ENCODE measurements around the gene MXD3. TPM values are rescaled to one million over a fixed set of nuclear protein-coding genes. Genes with fewer than 3 reads are reported as not detected.
A peak's percentile ranks its signal among the peaks of the same experiment; 100 is the strongest.
"Not testable (repeated sequence)": the region's sequence is repeated elsewhere in the genome, so short reads cannot be mapped to it uniquely, and the experiment has no call there.

MXD3 gene
- total RNA-seq, 1 experiment from 2014 or later = 50.0 TPM

- no peak overlapping the region for H2AFZ ChIP-seq
- POLR2A ChIA-PET (ENCODE audit: unreplicated experiment) = no interaction called here
- DNase-seq = no peak
- no peaks in the 10 kb centered on the region for H3K9me3 ChIP-seq (ENCODE audit: insufficient read depth, low read depth)
- peaks cover 21% of the 10 kb centered on the region for H3K4me1 ChIP-seq (replicated peaks; ENCODE audit: insufficient read depth)
- H3K27me3 ChIP-seq (ENCODE audit: insufficient read depth, low read depth) = no peaks in the 10 kb centered on the region
- H3K36me3 ChIP-seq (ENCODE audit: low read depth) = peaks cover 3% of the 10 kb centered on the region; the same call in 1 of the 2 replicates
- H3F3A ChIP-seq (ENCODE audit: insufficient read depth, low read depth) = peaks cover 40% of the 10 kb centered on the region
- no peak overlapping the region for H3K27ac ChIP-seq
- H3K4me2 ChIP-seq = no peak overlapping the region
- H4K20me1 ChIP-seq (ENCODE audit: insufficient read depth) = peaks cover 10% of the 10 kb centered on the region
- no peak overlapping the region for H3K4me3 ChIP-seq
- no peaks in the 10 kb centered on the region for H3K9me2 ChIP-seq (ENCODE audit: insufficient read depth)
- TF ChIP-seq, protein P1, sequence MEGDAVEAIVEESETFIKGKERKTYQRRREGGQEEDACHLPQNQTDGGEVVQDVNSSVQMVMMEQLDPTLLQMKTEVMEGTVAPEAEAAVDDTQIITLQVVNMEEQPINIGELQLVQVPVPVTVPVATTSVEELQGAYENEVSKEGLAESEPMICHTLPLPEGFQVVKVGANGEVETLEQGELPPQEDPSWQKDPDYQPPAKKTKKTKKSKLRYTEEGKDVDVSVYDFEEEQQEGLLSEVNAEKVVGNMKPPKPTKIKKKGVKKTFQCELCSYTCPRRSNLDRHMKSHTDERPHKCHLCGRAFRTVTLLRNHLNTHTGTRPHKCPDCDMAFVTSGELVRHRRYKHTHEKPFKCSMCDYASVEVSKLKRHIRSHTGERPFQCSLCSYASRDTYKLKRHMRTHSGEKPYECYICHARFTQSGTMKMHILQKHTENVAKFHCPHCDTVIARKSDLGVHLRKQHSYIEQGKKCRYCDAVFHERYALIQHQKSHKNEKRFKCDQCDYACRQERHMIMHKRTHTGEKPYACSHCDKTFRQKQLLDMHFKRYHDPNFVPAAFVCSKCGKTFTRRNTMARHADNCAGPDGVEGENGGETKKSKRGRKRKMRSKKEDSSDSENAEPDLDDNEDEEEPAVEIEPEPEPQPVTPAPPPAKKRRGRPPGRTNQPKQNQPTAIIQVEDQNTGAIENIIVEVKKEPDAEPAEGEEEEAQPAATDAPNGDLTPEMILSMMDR (conservative IDR thresholded peaks at IDR 0.05) = no peak
- TF ChIP-seq EZH2 (IDR thresholded peaks at IDR 0.05; ENCODE audit: low read depth) = no peak
- CTCF ChIA-PET = no interaction called here
- intact Hi-C loops (cut with micrococcal nuclease; ENCODE audit: unreplicated experiment) = no loop called here
- no TSS peak for BruUV-seq (replicated peaks)
- H3K79me2 ChIP-seq (ENCODE audit: low read depth) = peaks cover 25% of the 10 kb centered on the region
Observed at GRCh38 chr5:177306674-177307543, 4.8 kb downstream of the MXD3 start.

- H2AFZ ChIP-seq; H3K4me3 ChIP-seq; DNase-seq; H3K9me2 ChIP-seq (ENCODE audit: insufficient read depth); H3K27me3 ChIP-seq (ENCODE audit: insufficient read depth, low read depth); intact Hi-C loops (cut with micrococcal nuclease; ENCODE audit: unreplicated experiment); H3K36me3 ChIP-seq (ENCODE audit: low read depth); H3K4me2 ChIP-seq; H3K27ac ChIP-seq; H3K9me3 ChIP-seq (ENCODE audit: insufficient read depth, low read depth); BruUV-seq (replicated peaks): not testable (repeated sequence)
- H4K20me1 ChIP-seq (ENCODE audit: insufficient read depth) = peaks cover 13% of the 10 kb centered on the region
- POLR2A ChIA-PET (ENCODE audit: unreplicated experiment) = interaction anchor here (0.6 kb wide), 1 partner anchor 157 kb away, joined by 3 read pairs; no protein-coding TSS in a partner anchor
- H3K4me1 ChIP-seq (replicated peaks; ENCODE audit: insufficient read depth) = peaks cover 28% of the 10 kb centered on the region
- CTCF ChIA-PET = interaction anchor here (0.7 kb wide), 1 partner anchor 768 kb away, joined by 3 read pairs; no protein-coding TSS in a partner anchor
- peaks cover 25% of the 10 kb centered on the region for H3K79me2 ChIP-seq (ENCODE audit: low read depth)
- H3F3A ChIP-seq (ENCODE audit: insufficient read depth, low read depth) = peaks cover 45% of the 10 kb centered on the region
Observed at GRCh38 chr5:177306103-177306640, 5.5 kb downstream of the MXD3 start.

GRCh38 chr5:177304392-177305119 is 7.1 kb downstream of the MXD3 start:
- H2AFZ ChIP-seq = peak overlapping the region; percentile 85; the same call in 1 of the 2 replicates
- H3F3A ChIP-seq (ENCODE audit: insufficient read depth, low read depth) = peaks cover 51% of the 10 kb centered on the region
- POLR2A ChIA-PET (ENCODE audit: unreplicated experiment) = interaction anchor here (0.6 kb wide), 1 partner anchor 192 kb away, joined by 13 read pairs; no protein-coding TSS in a partner anchor

More at GRCh38 chr5:177304392-177305119, 7.1 kb downstream of the MXD3 start:
- Histone ChIP-seq H3K36me3 (ENCODE audit: low read depth) (peaks cover 3% of the 10 kb centered on the region; the same call in 1 of the 2 replicates), H3K9me3 (ENCODE audit: insufficient read depth, low read depth) (no peaks in the 10 kb centered on the region), H3K27ac (peak overlapping the region; percentile 39; the same call in 1 of the 2 replicates), H4K20me1 (ENCODE audit: insufficient read depth) (peaks cover 25% of the 10 kb centered on the region), H3K9me2 (ENCODE audit: insufficient read depth) (no peaks in the 10 kb centered on the region), H3K4me1 (replicated peaks; ENCODE audit: insufficient read depth) (peaks cover 40% of the 10 kb centered on the region), H3K27me3 (ENCODE audit: insufficient read depth, low read depth) (no peaks in the 10 kb centered on the region), H3K4me3 (peak overlapping the region; percentile 100), H3K79me2 (ENCODE audit: low read depth) (peaks cover 25% of the 10 kb centered on the region), H3K4me2 (peak overlapping the region; percentile 97)
- TF ChIP-seq, protein P1 (conservative IDR thresholded peaks at IDR 0.05) = no peak
- no peak for TF ChIP-seq EZH2 (IDR thresholded peaks at IDR 0.05; ENCODE audit: low read depth)
- BruUV-seq (replicated peaks) = no TSS peak
- no peak for DNase-seq
- intact Hi-C loops (cut with micrococcal nuclease; ENCODE audit: unreplicated experiment) = loop anchor here (5.0 kb wide), 3 partner anchors 167 to 657 kb away; partner anchors contain the start of genes DDX41 and TSPAN17
- CTCF ChIA-PET = interaction anchor here (0.6 kb wide), 2 partner anchors 213 to 888 kb away, joined by 6 to 7 read pairs; partner anchors contain the start of gene CLTB

Measured in PC-9 (cell line).